Activated naive CD4-positive, alpha-beta T cell treated with anti-CD3 and anti-CD28 coated beads, Interleukin-2, amount 10 ng/mL, durations not matched to agents 7 days and 5 days (primary cell): Measurements from ENCODE around the gene NHSL2.

Source experiments
- CTCF ChIA-PET: fragments of 350-600 bp; sonication (Branson Sonifier 250); formaldehyde crosslinking; loops from one replicate; lab custom pipeline; 2021; ENCODE audit warnings: antibody characterized with exemption; lab: Charles Lee
- DNase-seq: peaks from one replicate; pipeline ENCODE4 v3.0.0-alpha.2; 2020
- H3K27ac Mint-ChIP-seq: one replicate; pipeline ENCODE4 v1.8.0; 2021; ENCODE audit warnings: mild to moderate bottlenecking, moderate library complexity, mixed read lengths
- H3K27me3 Mint-ChIP-seq: one replicate; pipeline ENCODE4 v1.8.0; 2021; ENCODE audit warnings: mild to moderate bottlenecking, mixed read lengths
- H3K36me3 Mint-ChIP-seq: one replicate; pipeline ENCODE4 v1.8.0; 2021; ENCODE audit warnings: mixed read lengths
- H3K4me1 Mint-ChIP-seq: one replicate; pipeline ENCODE4 v1.8.0; 2021; ENCODE audit warnings: mixed read lengths
- H3K4me3 Mint-ChIP-seq: one replicate; pipeline ENCODE4 v1.8.0; 2021; ENCODE audit warnings: mild to moderate bottlenecking, moderate library complexity, mixed read lengths
- H3K9me3 Mint-ChIP-seq: one replicate; pipeline ENCODE4 v1.8.0; 2021; ENCODE audit warnings: mixed read lengths

The NHSL2 gene

GRCh38 chrX:72133851-72134546 lies 223.4 kb downstream of the NHSL2 start:
- CTCF ChIA-PET, result no interaction called here
- Mint-ChIP-seq H3K9me3 (no peaks in the 10 kb centered on the region), H3K27ac (no peak overlapping the region), H3K4me1 (peaks cover 3% of the 10 kb centered on the region), H3K27me3 (peaks cover 76% of the 10 kb centered on the region), H3K4me3 (no peak overlapping the region), H3K36me3 (no peaks in the 10 kb centered on the region)
- no peak for DNase-seq

- peaks cover 19% of the 10 kb centered on the region for H3K4me1 Mint-ChIP-seq
- peaks cover 60% of the 10 kb centered on the region for H3K27me3 Mint-ChIP-seq
- CTCF ChIA-PET, result no interaction called here
- H3K36me3 Mint-ChIP-seq, result no peaks in the 10 kb centered on the region
- no peak overlapping the region for H3K4me3 Mint-ChIP-seq
- no peaks in the 10 kb centered on the region for H3K9me3 Mint-ChIP-seq
- no peak overlapping the region for H3K27ac Mint-ChIP-seq
- DNase-seq, result no peak
These were observed 227.3 kb downstream of the NHSL2 start for GRCh38 chrX:72137846-72138495.

GRCh38 chrX:72139538-72139937 lies 228.9 kb downstream of the NHSL2 start:
- Mint-ChIP-seq H3K4me1 (peaks cover 32% of the 10 kb centered on the region), H3K4me3 (no peak overlapping the region), H3K9me3 (no peaks in the 10 kb centered on the region), H3K27me3 (peaks cover 48% of the 10 kb centered on the region), H3K27ac (no peak overlapping the region), H3K36me3 (no peaks in the 10 kb centered on the region)
- DNase-seq, result no peak
- CTCF ChIA-PET, result no interaction called here

GRCh38 chrX:72141372-72142004 lies 230.8 kb downstream of the NHSL2 start:
- Mint-ChIP-seq H3K36me3 (no peaks in the 10 kb centered on the region), H3K4me1 (peaks cover 33% of the 10 kb centered on the region), H3K27me3 (peaks cover 36% of the 10 kb centered on the region), H3K9me3 (no peaks in the 10 kb centered on the region), H3K4me3 (no peak overlapping the region), H3K27ac (peak overlapping the region; percentile 56)
- DNase-seq, result no peak
- CTCF ChIA-PET, result no interaction called here

- peaks cover 39% of the 10 kb centered on the region for H3K27me3 Mint-ChIP-seq
- CTCF ChIA-PET, result interaction anchor here (0.6 kb wide), 1 partner anchor 43 kb away, joined by 3 read pairs; no protein-coding TSS in a partner anchor
These were observed 231.6 kb downstream of the NHSL2 start for GRCh38 chrX:72142094-72142793.

GRCh38 chrX:72142794-72143608 lies 232.4 kb downstream of the NHSL2 start:
- H3K4me1 Mint-ChIP-seq, result peaks cover 33% of the 10 kb centered on the region
- H3K4me3 Mint-ChIP-seq, result no peak overlapping the region
- CTCF ChIA-PET, result interaction anchor here (0.6 to 1.1 kb wide), 2 partner anchors 15 to 44 kb away, joined by 3 to 4 read pairs; no protein-coding TSS in a partner anchor
- no peaks in the 10 kb centered on the region for H3K9me3 Mint-ChIP-seq
- H3K36me3 Mint-ChIP-seq, result no peaks in the 10 kb centered on the region
- DNase-seq, result no peak
- H3K27me3 Mint-ChIP-seq, result peaks cover 42% of the 10 kb centered on the region
- H3K27ac Mint-ChIP-seq, result no peak overlapping the region

More at GRCh38 chrX:72142094-72142793, 231.6 kb downstream of the NHSL2 start:
- Mint-ChIP-seq H3K4me1 (peaks cover 33% of the 10 kb centered on the region), H3K4me3 (no peak overlapping the region), H3K9me3 (no peaks in the 10 kb centered on the region), H3K36me3 (no peaks in the 10 kb centered on the region), H3K27ac (no peak overlapping the region)
- DNase-seq, result no peak

- H3K27ac Mint-ChIP-seq, result no peak overlapping the region
- peaks cover 33% of the 10 kb centered on the region for H3K4me1 Mint-ChIP-seq
- H3K9me3 Mint-ChIP-seq, result no peaks in the 10 kb centered on the region
- no peak for DNase-seq
- no peak overlapping the region for H3K4me3 Mint-ChIP-seq
- CTCF ChIA-PET, result interaction anchor here (1.1 kb wide), 1 partner anchor 16 kb away, joined by 4 read pairs; no protein-coding TSS in a partner anchor
- peaks cover 37% of the 10 kb centered on the region for H3K27me3 Mint-ChIP-seq
- no peaks in the 10 kb centered on the region for H3K36me3 Mint-ChIP-seq
These were observed 232.9 kb downstream of the NHSL2 start for GRCh38 chrX:72143609-72143907.

GRCh38 chrX:72145181-72145580 lies 234.5 kb downstream of the NHSL2 start:
- CTCF ChIA-PET, result no interaction called here
- DNase-seq, result no peak
- no peak overlapping the region for H3K4me3 Mint-ChIP-seq
- H3K27me3 Mint-ChIP-seq, result peaks cover 23% of the 10 kb centered on the region
- H3K9me3 Mint-ChIP-seq, result no peaks in the 10 kb centered on the region
- peaks cover 33% of the 10 kb centered on the region for H3K4me1 Mint-ChIP-seq
- no peaks in the 10 kb centered on the region for H3K36me3 Mint-ChIP-seq
- H3K27ac Mint-ChIP-seq, result no peak overlapping the region

GRCh38 chrX:72146527-72146926 lies 235.9 kb downstream of the NHSL2 start:
- H3K4me3 Mint-ChIP-seq, result no peak overlapping the region
- no peak for DNase-seq
- H3K4me1 Mint-ChIP-seq, result peaks cover 23% of the 10 kb centered on the region
- peaks cover 26% of the 10 kb centered on the region for H3K27me3 Mint-ChIP-seq
- no peaks in the 10 kb centered on the region for H3K9me3 Mint-ChIP-seq
- CTCF ChIA-PET, result no interaction called here
- H3K36me3 Mint-ChIP-seq, result no peaks in the 10 kb centered on the region
- H3K27ac Mint-ChIP-seq, result no peak overlapping the region

- Mint-ChIP-seq H3K4me1 (no peaks in the 10 kb centered on the region), H3K27ac (no peak overlapping the region)
- DNase-seq, result no peak
These were observed 248.1 kb downstream of the NHSL2 start for GRCh38 chrX:72158773-72159172.

GRCh38 chrX:72159769-72160168 lies 249.1 kb downstream of the NHSL2 start:
- Mint-ChIP-seq H3K27ac (no peak overlapping the region), H3K4me3 (no peak overlapping the region), H3K4me1 (no peaks in the 10 kb centered on the region), H3K9me3 (no peaks in the 10 kb centered on the region), H3K27me3 (peaks cover 11% of the 10 kb centered on the region), H3K36me3 (peaks cover 1% of the 10 kb centered on the region)
- no peak for DNase-seq
- CTCF ChIA-PET, result no interaction called here

More at GRCh38 chrX:72158773-72159172, 248.1 kb downstream of the NHSL2 start:
- no peak overlapping the region for H3K4me3 Mint-ChIP-seq
- peaks cover 1% of the 10 kb centered on the region for H3K36me3 Mint-ChIP-seq
- H3K27me3 Mint-ChIP-seq, result peaks cover 9% of the 10 kb centered on the region
- H3K9me3 Mint-ChIP-seq, result no peaks in the 10 kb centered on the region
- CTCF ChIA-PET, result no interaction called here

GRCh38 chrX:72165551-72165950 lies 254.9 kb downstream of the NHSL2 start:
- H3K4me3 Mint-ChIP-seq, result no peak overlapping the region
- H3K27me3 Mint-ChIP-seq, result peaks cover 6% of the 10 kb centered on the region
- H3K36me3 Mint-ChIP-seq, result no peaks in the 10 kb centered on the region
- no peaks in the 10 kb centered on the region for H3K9me3 Mint-ChIP-seq
- H3K27ac Mint-ChIP-seq, result no peak overlapping the region
- peaks cover 10% of the 10 kb centered on the region for H3K4me1 Mint-ChIP-seq
- CTCF ChIA-PET, result no interaction called here
- no peak for DNase-seq

- DNase-seq, result peak; percentile 54
- peak overlapping the region; percentile 60 for H3K4me3 Mint-ChIP-seq
- CTCF ChIA-PET, result no interaction called here
- H3K36me3 Mint-ChIP-seq, result no peaks in the 10 kb centered on the region
- peak overlapping the region; percentile 86 for H3K27ac Mint-ChIP-seq
- no peaks in the 10 kb centered on the region for H3K9me3 Mint-ChIP-seq
- peaks cover 4% of the 10 kb centered on the region for H3K27me3 Mint-ChIP-seq
- peaks cover 10% of the 10 kb centered on the region for H3K4me1 Mint-ChIP-seq
These were observed 258.5 kb downstream of the NHSL2 start for GRCh38 chrX:72169008-72169728.
